HG03064 (cell line): ENCODE results near the gene NDRG4.

ENCODE experiments used
- ATAC-seq: cut with Tn5 transposase; IDR thresholded peaks from one replicate; pipeline ENCODE4 v1.9.1; 2021; ENCODE audit warnings: low read depth; ENCODE audit not compliant: unreplicated experiment

Gene NDRG4

DNA sequence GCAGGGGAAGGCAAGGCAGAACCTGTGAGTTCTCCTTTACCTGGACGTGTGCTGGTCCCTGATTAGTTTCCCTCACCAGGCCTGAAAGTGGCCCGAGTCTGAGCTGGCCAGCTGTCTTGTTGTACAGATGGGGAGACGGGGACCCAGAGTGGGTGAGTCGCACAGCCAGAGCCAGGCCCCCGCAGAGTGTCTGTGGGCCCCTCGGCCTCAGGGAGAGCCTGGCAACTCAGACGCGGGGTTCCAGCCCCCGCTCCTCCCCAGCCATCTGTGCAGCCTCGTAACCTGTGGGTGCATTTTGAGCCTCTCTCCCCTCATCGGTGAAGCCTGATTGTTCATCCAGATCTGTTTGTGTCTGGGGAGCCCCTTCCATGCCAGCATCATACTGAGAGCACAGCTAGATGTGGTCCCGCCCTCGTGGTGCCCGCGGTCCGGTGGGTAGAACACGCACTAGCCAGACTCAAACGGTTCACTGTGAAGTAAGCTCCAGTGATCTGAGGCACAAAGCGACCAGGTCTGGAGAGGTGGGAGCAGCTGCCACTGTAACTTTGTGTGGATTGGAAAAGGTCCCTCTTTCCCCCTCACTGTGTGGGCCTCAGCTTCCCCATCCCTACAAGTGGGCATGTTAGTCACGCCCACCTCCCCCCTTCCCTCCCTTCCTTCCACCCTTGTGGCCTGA lies 6.0 kb upstream of the NDRG4 start:
- no peak for ATAC-seq

DNA sequence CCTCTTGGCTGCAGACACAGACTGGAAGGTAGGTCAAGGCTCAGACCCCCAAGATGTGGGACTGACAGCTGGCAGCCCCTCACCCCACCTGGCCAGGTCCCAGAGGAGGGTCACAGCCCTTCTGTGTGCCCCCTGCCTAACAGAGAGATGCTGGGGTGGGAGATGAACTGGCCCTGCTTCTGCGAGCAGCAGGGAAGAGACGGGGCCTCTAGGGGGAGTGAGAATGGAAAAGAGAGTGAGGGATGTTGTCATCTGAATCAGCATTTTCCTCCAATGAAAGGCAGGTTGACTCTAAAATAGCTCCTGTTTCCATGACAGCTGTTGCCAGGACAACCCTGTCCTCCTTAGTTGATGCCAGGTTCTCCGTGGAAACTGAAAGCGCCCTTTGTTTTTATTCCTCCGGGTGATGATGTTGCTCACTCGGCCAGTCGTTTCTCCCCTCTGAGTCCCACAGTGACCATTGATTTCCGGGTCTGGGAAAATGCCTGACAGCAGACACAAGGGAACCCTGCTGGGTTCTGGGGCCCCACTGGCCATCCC lies 4.9 kb upstream of the NDRG4 start:
- ATAC-seq, result no peak

DNA sequence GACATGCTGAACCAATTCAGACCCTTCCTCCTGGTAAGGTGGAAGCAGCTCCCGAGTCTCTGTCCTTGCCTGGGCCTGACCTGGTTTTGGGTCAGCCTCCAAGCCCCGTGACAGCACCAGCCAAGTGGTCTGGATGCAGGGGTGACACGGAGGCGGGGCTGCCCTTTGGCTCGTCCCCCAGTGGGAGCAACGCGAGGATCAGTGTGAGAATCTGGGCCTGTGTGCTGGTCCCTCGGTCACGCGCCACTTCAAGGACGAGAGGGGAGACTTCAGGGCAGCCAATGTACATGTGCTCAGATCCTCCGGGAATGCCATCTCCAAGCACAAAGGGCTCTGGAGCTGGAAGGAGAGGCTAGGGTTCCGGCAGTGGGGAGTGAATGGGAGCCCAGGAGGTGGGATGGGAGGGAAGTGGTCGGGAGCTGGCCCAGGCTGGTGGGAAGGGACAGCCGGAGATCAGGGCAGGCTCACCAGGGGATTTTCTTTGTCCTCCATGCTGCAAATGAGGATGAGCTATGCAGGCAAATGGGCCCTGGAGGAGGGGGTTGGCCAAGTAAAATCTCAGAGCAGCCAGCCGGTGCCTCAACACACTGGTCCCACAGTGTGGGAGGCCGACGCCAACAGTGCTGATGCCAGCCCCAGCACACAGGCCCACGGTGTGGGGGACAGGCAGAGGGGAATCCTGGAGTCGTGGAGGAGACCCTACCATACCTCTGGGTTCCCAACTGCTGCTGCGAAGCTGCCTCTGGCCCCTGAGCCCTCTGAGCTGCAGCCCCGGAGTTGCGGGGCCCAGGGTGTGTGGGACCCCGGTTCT lies 4.2 kb upstream of the NDRG4 start:
- no peak for ATAC-seq

DNA sequence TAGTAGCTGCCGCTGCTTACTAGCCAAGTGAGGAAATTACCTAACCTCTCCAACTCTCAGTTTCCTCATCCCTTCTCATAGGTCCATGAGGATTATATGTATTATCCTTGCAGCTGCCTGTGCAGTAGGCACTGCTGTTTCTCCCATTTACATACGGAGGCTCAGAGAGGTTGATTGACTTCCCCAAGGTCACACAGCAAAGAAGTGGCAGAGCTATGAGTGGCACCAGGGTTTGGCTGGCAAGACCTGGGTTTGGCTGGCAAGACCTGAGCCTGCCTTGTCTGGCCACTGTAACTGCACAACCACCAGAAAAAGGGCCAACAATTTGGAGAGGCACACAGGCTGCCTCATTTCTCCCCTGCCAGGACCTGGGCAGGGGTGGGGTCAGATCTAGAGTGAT lies 2.5 kb upstream of the NDRG4 start:
- no peak for ATAC-seq

DNA sequence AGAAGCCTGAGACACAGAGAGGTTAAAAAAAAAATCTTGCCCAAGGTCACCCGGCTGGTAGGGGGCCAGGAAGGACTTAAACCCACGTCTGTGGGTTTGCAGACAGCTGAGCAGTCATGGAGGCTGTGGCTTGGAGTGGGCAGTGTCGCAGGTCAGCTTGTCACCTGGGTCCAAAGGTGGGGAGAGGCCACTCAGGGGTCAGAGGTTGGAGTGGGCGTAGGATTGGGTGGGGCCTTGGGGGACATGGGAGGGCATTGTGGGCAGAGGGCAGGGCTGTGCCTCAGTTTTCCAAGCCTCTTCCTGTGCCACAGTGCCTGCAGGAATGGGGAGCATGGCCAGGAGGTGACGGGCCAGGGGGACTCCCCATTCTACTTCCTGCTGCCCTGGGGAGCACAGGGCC lies 2.0 kb upstream of the NDRG4 start:
- ATAC-seq, result no peak

DNA sequence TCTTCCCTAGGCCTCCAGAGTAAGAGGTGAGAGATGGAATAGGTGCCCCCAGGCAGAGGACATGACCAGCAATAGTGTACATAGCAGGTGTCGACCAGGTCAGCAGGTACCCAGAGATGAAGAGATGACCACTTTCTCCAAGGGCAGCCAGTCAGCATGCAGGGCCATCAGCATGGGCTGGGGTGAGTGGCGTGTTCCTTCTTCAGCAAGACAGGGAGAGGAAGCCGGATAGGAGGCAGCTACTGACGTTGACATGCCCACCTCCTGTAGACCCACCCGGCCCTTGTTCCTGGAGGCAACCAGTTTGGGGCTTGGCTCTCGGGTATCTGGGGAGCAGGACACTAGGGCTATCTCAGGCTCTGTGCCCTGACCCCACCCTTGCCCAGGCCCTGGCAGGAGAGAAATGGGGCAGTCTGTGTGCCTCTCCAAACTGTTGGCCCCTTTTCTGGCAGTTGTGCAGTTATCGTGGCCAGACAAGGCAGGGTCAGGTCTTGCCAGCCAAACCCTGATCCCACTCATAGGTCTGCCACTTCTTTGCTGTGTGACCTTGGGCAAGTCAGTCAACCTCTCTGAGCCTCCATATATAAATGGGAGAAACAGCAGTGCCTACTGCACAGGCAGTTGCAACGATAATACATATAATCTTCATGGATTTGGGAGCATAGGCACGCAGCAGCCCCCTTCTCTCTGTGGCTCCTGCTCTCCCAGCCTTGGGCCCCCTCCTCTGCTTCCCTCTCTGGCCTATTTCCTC lies 1.4 kb upstream of the NDRG4 start:
- ATAC-seq, result no peak

DNA sequence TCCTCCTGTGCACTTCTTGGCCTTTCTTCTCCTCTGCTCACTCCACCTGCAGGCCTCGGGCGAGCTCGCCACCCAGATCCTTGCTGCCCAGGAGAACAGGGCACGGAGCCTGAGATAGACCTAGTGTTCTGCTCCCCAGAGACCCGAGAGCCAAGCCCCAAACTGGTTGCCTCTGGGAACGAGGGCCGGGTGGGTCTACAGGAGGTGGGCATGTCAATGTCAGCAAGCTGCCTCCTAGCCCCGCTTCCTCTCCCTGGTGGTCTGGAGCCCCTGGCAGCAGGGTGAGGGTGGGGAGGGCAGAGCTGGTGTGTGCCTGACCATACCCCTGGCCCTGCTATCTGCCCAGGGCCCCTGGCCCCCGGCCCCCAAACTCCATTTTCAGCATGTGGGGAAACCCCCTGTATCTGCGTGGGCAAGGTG lies 841 bp upstream of the NDRG4 start:
- ATAC-seq, result no peak

DNA sequence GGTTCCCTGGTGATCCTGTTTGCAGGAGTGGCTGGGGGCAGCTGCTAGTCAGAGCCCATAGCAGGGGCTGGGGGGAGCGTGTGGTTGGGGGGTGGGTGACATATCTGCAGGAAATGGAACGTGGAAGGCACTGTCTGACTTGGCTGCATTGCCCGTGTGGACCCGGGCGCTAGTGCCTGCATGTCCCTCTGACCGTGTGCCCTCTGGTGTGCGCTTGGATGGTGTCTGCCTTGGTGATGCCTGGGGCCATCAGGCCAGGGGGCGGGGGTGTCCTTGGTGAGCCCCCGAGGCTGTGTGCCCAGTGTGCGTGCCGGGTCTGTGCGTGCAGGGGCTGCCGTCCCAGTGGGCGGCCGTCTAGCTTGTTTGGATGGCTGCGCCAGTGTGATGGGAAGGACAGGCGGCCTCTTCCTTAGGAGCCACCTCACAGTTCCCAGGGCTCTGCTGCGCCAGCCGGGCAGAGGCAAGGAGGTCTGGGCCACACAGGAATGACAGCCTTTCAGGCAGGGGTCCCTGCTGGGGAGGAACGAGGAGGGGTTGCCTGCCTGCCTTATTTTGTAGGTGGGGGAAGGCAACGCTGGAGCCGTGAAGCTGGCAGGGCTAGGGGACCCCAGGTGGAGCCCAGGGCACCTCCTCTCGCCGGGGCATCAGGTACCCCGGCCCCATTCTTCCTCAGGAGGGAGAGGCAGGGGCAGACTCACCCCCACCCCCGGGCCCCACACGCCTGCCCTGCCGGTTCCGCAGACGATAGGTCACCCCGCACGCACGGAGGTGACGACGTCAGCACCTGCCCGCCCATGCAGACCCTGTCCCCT lies 693 bp downstream of the NDRG4 start:
- ATAC-seq, result no peak

DNA sequence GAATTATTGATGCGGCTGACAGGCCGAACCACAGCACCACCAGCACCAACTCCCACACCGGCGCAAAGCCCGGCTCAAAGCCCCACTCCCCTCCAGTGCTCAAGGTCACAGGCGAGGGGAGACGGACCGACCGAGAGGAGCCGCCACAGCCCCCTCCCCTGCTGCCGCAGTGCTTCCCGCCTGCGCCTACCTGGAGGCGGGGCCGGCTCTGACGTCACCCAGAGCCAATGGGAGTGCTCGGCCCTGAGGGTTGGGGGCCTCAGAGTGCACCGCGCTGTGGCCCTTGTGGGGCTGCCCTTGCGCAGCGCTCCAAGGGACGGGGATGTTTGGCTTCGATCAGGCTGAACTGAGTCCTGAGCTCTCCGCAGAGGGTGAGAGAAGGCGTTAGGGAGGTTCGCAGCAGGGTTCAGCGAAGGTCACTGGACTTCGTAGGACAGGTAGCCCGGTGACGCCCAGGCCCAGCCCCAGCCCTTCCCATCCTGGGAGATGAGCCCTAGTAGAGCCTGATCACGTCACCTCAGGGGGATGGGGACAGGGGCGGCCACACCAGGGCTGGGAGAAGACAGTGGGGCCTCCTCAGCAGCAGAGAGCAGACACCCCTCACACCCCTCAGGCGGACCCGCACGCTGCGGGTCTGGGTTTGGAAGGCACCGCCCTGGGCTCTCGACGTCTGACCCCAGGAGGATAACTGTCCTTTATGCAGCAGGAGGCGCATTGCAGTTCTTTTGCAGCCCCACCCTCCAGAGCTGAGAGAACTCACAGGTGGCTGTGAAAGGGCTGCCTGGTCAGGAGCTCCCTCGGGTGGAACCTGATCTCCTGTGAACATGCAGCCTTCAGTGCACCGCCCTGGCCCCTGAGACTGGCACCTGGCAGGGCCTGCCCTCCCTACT lies 1.5 kb downstream of the NDRG4 start:
- ATAC-seq, result no peak

DNA sequence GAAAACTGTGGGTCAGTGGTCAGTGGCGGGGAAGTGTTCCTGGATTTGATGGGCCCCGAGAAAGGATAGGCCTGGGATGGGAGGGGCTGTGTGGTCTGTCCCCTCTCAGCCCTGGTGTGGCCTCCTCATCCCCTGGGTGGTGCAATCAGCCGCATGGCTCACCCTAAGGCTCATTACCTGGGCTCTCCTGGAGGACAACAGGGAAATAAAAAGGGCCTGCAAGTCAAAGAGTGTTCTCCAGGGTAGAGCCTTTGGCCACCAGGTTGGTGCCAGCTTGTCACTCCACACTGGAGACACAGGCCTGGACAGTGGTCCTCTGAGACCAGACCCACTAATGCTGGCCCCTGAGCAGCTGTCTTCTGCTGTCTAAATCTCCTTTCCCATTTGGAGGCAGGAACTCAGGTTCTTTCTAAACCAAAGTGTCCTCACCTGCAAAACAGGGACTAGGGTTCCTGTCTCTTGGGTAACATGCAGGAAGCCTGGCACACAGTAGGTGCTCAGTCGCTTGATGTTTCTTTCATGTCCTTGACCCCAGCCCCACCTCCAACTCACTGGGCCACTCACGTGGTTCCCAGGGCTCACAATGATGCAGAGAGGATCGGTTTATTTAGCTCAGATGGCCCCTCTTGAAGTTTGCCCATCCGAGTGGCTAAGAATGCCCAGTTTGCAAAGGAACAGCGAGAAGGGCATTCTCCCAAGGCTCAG lies 2.4 kb downstream of the NDRG4 start:
- ATAC-seq, result no peak

DNA sequence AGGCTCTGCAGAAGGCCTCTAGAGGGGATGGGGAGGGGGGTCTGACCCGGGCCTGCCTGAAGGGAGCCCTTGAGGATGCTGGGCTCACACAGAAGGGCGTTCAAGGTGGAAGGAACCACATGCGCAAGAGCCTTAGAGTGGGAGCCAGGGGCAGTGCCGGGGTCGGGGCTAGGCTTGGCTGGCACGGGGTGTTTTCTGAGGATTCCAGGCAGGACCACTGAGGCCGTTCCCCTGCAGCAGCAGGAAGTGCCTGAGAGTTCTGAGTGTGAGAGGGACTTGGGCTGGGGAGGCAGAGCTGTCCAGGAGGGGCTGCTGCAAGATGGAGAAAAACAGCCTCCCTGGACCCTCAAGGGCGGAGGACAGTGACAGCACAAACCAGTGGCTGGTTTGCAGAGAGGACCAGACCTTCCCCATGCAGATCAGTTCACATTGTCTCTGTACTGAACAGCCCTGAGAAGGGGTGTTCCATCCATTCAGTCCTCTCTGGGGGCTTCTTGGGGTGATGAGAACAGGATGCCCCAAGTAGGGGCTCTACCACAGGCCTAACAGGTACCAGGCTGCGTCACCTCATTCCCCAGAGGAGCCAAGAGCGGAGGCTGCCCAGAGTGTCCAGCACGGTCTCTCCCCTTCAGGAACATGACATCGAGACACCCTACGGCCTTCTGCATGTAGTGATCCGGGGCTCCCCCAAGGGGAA lies 3.4 kb downstream of the NDRG4 start:
- ATAC-seq, result no peak

DNA sequence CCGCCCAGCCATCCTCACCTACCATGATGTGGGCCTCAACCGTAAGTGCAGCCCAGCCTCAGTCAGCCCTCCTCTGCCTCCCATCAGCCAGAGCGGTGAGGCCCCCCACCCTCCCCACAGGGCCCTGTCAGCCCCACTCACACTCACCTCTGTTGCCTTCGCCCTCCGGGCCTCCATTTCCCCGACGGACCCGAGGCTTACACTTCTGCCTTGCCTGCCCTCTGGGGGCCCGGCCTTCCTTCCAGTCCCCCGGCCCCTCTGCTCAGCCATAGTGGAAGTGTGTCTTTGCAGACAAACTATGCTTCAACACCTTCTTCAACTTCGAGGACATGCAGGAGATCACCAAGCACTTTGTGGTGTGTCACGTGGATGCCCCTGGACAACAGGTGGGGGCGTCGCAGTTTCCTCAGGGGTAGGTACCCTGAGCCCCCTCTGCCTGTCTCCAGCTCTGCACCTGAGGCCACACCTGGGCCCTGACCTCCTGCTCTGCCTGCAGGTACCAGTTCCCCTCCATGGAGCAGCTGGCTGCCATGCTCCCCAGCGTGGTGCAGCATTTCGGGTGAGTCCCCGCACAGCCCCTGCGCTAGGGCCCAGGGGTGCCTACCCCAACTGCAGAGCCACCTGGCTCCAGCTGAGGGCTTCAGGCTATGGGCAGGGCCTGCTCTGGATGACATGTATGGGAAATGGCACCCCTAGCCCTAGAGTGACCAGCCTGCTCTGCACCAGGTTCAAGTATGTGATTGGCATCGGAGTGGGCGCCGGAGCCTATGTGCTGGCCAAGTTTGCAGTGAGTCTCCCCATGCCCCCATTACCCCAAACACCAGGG lies 4.1 kb downstream of the NDRG4 start:
- no peak for ATAC-seq

DNA sequence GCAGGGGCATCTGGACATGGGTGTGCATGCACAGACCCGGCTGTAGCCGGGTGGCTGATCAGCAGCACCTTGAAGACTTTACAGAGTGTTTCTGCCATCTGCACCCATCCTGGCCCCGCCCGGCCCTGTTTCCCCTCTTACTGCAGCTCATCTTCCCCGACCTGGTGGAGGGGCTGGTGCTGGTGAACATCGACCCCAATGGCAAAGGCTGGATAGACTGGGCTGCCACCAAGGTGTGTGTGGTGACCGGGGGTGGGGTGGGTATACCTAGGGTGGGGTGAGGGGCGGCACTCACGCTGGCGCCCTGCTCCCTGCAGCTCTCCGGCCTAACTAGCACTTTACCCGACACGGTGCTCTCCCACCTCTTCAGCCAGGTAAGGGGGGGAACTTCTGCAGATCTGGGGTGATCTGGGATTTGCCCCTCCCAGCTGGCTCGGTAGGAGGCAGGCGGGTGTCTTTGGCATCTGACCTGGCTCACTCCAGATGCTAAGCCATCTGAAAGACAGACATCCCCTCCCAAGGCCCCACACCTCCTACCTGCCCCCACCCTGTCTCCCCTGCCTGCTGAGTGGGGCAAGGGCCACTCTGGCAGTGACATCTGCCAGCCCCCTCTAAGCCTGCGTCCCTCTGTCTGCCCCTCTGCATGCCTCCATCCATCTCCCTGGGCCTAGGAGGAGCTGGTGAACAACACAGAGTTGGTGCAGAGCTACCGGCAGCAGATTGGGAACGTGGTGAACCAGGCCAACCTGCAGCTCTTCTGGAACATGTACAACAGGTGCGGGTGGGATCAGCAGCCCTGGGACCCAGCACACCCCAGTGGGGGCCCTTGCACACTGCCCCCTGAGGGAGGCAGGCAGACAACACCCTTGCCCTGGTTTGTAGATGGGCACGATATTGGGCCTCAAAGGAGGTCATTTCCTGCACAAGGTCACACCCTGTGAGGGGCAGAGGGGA lies 6.6 kb downstream of the NDRG4 start:
- no peak for ATAC-seq

DNA sequence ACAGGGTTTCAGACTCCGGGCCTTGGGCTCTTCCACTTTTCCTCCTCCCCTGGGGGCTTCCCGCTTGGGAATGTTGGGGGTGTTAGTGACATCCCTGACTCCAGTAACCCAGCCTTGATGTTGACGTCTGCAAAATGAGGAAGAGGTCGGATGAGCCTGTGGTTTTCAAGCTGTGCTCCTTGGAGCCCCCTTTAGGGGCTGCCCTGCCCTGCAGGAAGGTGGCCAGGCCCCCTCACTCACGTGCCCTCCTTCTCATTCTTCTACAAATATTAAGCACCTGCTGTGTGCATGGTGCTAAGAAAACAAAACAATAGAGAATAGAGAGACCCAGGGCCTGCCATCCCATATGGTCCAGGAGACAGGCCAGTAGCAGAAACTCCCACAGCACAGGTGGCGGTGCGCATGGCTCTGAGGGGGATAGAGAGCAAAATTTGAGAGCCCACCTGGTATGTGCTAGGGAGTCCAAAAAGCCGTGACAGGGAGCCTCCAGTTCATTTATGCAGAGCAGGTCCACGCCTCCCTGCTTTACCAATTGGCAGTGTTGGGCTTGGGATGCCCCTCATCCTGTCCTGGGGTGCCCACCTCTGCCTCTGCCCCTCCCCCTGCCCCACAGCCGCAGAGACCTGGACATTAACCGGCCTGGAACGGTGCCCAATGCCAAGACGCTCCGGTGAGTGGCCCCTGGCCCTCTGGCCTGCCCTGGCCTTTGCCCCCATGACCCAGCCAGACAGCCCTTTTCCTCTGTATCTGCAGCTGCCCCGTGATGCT lies 7.4 kb downstream of the NDRG4 start:
- ATAC-seq, result no peak

DNA sequence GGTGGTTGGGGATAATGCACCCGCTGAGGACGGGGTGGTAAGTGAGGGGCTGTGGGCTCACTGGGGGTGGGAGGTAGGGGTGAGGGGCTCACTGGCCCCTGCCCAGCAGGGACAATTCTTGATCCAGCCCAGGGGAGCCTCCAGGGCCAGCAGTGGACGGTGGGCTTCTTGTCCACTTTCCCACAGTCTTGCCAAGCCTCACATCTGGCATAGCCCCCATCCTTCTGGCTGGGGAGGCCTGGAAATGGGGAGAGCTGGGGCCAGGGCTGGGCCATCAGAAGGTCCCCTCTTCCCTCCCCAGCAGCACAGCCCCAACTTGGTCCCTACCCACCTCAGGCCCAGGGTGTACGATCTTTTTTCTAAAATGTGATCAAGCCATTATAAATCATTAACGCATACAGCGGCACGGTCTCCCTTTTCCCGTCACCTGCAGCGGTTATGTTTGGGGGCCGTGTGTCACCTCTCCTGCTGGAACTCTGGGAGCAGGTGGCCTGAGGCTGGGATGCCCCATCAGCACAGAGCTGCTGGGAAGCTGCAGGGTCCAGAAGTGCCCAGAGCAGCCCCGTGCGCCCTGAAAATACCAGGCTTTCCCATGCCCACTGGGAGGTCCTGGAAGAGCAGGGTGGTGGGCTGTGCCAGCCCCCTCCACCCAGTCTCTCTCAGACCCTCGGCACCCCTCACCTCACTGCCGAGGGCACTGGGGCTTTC lies 8.2 kb downstream of the NDRG4 start:
- ATAC-seq, result no peak
